HG03469 (cell line): Measurements from ENCODE around the gene FGF7.
"Not testable (repeated sequence)": the region's sequence is repeated elsewhere in the genome, so short reads cannot be mapped to it uniquely, and the experiment has no call there.

Experiments used
- ATAC-seq: cut with Tn5 transposase; IDR thresholded peaks from one replicate; pipeline ENCODE4 v1.9.1; 2021; ENCODE audit warnings: mild to moderate bottlenecking, moderate library complexity, moderate number of reproducible peaks; ENCODE audit not compliant: unreplicated experiment

Gene FGF7

DNA sequence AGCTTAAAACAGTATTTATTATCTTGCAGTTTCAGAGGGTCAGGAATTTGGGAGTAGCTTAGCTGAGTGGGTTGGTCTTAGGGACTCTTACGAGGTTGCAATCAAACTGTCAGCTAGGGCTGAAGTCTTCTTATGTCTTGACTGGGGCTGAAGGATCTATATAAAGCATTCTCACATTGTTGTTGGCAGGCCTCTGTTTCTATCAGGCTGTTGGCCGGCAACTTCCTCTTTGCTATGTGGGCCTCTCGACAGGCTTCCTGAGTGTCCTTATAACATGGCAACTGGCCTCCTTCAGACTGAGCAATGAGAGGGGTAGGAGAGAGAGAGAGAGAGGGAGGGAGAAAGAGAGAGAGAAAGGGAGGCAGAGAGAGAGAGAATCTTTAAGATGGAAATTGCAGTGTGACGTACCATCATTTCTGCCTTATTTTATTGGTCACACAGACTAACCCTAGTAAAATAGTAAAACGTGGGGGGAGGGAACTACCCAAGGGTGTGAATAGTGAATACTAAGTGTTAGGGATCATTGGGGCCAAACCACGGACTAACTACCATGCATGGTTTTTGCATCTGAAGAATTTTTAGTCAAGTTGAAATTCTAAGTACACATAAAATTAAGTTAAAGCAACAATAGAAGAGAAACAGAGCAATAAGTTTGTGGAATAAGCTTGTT, 16.1 kb downstream of the FGF7 start:
- peak; percentile 71 for ATAC-seq

DNA sequence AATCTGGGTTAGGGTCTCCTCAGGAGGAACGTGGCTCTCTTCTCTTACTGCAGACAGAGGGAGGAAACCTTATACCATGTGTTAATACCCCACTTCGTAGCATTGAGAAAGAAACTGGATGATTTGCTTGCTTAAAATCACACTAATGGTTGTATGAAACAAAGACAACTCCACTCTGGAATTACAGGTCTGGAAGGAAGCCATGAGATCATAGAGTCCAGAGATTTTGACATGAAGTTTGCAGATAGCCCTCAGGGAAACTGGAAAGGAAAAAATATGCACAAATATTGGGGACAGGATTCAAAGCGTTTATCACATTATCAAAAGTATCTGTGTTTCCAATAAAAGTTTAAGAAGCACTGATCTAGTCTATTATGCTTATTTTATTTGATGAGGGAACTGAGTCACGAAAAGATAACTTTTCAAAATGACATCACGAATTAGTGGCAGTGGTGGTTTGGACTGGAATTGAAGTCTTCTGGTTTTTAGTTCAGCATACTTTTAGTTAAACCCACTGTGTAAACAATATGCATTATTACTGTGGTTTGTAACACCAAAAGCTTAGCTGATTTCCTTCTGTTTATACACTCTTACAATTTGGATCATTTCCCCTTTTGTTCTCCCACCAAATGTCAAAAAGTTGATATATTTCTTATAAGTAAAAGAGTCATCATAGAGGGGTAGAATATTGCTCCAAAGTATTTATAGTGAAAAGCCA, 16.8 kb downstream of the FGF7 start:
- no peak for ATAC-seq

DNA sequence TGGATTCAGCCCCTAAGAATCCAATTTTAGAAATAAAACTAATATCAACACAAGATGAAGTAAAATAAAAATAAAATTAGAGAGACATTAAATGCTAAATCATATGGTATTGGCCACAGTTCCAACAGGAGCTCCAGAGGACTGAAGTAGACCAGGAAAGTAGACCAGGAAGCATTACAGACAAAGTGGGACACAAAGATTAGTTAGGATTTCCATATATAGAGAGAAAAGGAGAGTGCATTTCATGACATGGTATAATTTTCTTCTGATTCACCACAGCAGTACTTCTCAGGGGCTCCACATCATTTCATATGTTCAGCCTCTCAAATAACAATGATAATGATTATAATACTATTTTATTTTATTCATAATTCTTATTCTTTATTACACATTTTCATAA, 18.3 kb downstream of the FGF7 start:
- no peak for ATAC-seq

DNA sequence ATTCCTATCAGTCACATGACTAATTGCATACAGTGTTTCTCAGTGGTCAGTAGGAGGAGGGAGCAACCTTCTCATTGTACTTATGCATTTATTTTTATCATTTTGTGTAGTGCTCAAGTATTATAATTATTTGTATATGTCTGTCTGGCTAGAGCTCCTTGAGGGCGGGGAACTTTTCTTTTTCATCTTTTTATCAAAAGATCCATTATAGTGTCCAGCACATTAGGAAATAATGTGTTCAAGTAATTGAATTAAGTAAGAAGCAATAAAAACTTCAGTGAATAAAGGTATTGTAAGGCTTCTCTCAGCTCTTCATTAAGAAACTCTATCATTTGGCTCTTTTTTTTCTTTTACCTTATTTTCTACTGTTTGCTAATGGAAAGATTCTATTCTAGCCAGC, 18.8 kb downstream of the FGF7 start:
- ATAC-seq, result no peak

DNA sequence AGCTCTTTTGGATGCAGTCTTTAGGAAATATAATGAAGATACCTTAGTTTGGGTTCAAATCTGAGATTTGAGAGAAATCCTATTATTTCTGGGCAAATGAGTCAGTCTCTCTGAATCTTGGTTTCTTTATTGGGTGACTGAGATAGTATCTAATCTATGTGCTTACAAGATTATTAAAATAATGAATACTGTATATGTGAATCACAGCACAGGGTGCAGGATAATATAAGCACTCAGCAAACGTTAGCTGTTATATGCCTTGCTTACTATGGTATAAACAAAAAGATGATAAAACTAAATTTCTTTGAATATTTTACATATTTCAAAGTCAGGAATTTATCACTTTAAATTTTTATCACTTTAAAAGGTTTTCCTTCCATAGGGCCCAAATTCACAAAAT, 29.6 kb downstream of the FGF7 start:
- ATAC-seq, result no peak

DNA sequence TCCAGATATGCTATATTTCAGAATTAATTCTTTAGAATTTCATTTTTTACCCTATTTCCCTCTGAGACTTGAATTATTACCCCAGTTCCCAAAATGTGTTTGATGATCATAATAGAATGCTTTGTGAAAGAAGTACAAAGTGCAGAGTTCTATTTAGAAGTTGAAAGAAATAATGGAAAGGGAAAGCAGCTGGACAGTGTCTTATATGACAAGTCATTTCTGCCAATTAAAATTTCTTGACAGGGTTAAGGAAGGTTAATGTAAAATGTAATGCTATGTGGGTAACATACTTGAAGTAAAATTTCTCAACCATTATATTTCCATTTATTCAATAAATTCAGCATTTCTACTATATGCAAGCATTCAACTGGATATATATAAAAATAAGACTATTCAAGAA, 33.1 kb downstream of the FGF7 start:
- ATAC-seq, result no peak

DNA sequence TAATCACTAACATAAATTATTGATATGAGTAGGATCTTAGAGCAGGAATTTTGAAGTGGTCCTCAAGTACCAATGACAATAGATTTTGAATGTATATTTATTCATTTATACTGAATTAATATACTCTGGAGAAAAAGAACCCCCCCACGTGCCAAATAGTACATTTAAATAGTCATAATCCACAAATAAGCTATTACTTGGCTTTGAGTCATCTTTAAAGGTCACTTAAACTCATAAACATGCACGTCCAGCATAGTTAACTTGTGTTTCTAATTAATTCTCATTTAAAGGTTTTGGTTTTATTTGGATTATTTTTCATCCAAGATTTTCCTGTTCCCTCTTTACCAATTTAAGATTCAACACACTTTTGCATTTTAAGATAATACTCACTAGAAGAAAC, 35.1 kb downstream of the FGF7 start:
- ATAC-seq, result no peak

DNA sequence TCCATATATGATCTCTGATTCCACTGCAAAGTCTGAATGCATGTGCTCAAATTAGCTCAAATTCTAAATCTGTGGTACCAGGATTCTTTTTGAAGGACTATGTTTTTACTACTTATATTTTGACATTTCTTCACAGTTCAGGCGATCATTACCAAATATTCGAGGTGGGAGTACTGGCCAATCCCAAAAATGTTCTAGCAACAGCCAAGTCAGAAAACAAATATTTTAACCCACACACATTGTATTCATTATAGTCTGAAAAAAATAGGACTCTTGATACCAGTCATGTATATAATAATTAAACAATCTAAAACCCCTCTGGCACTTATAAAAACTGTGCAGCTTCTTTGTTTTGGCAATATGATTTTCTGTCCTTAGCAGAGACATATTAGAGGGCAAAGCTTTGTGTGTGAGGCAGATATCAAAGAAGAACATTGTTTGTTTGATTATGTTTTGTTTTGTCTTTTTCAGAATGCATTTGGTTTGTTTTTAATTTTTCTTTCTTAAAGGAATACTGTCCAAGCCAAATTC, 37.4 kb downstream of the FGF7 start:
- ATAC-seq, result no peak

DNA sequence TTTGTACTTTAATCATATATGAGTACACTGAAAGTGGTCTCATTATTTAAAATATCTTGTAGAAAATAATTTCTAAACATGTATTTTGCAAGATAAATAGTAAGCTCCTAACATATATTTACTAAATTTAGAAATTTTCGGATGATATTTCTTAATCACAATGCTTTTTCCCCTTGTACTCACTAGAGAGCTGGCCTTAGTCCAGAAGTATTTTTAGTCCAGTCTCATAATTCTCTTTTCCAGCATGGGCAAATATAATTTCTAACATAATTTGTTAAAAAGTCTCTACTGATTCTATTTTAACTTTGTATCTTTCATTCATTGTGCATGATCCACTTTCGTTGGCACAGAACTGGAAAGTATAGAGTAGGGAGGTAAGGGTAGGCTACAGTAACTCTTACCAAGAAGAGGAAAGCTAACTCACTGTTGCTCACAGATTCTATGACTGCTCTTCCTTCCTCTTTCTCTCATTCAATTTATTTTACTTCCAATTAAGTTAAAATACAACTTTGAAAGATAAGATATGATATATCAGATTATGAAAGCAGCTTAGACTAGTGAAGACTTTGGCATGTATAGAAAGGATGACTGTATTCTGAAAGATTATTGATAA, 39.3 kb downstream of the FGF7 start:
- ATAC-seq, result no peak

DNA sequence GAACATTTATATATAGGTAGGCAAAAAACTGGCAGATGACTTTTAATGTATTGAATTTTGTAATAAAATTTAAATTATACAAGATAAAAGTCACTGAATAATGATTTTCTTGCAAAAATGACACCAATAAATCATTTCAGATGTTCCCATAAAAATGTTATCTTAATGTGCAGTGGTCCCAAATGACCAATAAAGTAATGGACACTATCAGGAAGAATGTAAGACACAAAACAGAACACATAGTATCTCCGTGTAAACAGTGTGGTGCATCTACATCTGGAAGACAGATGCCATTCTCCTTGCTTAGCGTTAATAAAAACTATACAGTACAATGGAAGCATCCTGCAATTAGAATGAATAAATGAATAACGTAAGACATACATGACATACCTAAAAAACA, 41.5 kb downstream of the FGF7 start:
- ATAC-seq, result no peak

DNA sequence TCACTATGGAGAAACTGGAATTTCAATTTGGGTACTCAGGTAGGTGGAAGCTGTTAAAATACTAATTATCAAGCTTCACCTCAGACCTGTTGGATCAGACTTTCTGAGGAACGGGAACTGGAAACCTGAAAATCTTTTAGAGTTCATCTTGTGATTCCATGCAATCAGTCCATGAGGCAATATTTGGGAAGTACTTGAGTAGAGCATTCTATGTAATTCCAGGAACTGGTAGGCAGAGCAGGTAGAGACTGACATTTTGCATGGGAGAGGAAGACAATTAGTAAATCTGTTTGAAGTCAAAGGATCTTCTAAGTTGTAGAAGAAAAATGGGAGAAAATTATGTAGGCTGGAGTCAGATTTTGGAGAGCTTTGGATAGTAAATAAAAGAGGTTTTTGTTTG, 43.1 kb downstream of the FGF7 start:
- ATAC-seq, result no peak

DNA sequence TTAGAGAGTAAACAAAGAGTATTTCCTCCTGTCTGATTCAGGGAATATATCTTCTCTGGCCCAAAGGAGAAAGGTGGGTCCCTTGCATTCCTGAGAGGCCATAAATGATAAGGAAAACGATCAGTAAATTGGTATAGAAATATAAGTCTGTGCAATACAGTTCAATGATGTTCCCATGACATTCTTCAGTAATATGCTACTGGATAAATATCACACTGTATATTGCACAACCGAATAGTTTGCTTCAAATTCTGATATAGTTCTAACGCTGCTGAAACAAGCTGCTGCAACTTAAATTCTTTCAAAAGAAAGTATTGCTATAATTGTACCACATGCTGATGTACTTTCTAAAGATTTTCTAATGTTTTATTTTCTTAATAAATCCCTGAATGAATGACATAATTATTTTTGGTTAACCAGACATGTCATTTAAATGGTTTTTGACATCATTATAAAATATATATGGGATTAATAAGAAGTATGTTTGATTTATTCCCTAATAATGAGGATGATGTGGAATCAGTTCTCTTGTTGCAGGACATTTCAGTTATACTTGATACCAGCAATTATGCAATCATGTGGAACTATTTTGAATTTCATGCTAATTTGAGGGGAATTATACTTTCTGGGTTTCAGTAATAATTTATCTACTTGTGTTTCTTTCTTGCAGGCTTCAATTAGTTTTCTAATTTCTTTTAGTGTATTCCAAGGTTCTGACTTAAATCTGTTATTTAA, 44.9 kb downstream of the FGF7 start:
- no peak for ATAC-seq

DNA sequence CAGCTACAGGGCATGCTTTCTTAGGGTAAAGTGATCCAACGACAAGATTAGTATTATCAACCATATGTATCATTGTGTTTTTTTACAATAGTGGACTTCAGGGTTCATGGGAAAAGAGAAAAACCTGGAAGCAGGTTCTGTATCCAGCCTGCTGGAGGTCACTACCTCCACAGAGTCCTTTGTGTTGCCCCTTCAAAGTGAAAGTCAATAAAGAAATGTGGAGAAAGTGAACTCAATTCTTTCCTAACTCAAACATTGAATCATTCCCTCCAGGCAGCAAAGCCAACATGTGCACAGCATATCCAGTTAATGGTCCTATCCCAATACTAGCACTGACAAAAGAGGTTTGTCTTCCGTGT, 45.4 kb downstream of the FGF7 start:
- no peak for ATAC-seq

DNA sequence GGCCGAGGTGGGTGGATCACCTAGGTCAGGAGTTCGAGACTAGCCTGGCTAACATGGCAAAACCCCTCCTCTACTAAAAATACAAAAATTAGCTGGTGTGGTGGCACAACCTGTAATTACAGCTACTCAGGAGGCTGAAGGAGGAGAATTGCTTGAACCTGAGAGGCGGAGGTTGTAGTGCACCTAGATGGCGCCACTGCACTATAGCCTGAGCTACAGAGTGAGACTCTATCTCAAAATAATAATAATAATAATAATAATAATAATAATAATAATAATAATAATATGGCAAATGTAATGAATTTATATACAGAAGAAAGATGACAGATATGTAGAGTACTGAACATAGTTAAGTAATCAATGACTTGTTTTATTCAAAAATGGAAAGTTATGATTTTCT, 48.2 kb downstream of the FGF7 start:
- ATAC-seq, result not testable (repeated sequence)

DNA sequence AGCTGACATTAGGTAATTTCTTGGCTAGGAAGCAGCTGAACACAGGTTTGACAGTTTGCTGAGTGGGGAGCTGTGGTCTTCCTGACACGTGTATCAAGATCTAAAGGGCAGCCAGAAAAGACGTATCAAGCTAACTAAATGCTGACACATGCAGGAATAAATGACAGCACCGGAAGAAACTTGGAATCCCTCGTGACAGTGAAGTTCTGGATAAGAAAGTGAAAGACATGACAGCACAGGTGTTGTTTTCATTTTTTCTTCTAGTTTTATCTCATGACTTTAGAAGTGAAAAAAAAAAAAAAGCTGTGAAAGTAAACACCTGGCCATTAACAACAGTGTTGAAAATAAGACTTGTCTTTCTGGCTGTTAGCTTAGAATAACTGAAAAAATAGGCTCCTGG, 48.7 kb downstream of the FGF7 start:
- peak; percentile 55 for ATAC-seq

DNA sequence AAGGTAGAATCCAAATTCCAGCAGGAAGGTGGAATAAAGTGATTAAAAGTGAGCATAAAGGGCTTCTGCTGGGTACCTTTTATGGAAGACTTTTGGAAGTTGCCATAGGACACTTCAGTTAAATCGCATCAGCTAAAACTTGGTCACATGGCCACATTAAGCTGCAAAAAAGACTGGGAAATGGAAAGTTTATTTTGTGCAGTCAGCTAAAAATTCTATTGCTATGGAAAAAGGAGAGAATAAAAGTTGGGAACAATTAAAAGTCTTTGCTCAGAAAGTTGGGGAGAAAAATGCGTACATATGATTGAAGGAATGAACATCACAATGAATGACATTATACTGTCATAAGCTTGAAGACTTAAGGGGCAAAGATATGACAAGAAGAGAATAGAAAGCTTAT, 49.3 kb downstream of the FGF7 start:
- no peak for ATAC-seq

DNA sequence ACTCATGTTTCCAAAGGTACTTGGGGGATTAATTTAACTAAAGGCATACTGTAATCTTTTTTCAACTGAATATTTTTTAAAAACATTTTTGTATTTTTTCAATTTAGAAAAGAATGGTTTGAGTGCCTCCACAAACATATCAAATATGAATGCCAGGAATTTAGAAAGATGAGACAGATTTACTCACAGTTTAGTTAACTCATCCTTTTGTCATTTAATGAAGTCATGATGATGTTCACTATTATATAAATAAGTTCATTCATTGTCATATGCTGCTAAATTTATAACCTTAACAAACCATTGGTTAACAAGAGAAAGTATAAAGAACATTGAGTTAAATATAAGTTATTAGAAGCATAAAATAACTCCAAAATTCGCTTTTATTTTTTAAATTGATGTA, 50.0 kb downstream of the FGF7 start:
- no peak for ATAC-seq

DNA sequence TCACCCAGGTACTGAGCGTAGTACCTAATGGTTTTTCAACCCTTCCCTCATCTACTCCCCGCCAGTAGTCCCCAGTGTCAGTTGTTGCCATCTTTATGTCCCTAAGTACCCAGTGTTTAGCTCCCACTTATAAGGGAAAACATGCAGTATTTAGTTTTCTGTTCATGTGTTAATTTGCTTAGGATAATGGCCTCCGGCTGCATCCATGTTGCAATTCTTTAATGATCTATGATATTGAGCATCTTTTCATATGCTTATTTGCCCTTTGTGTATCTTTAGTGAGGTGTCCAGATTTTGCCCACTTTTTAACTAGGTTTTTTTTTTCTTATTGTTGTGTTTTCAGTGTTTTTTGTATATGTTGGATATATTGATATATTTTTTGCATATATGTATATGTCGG, 55.0 kb downstream of the FGF7 start:
- not testable (repeated sequence) for ATAC-seq

DNA sequence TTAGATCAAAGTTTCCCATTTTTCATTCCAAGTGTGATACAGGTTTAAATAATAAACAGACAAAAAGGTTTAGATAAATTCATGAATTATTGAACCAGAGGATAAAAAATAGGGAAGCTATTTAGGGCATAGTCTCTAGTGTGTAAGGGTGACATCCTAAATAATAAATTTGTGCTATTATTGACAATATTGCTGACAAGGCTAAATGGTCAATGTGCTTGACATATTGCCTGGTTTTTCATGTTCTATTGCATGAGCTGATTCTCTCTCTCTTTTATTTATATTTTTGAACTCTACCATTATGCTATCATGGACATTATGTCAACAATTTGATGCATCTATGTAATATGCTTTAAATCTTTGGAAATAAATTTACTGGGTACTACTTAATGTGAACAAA, 55.9 kb downstream of the FGF7 start:
- ATAC-seq, result not testable (repeated sequence)

DNA sequence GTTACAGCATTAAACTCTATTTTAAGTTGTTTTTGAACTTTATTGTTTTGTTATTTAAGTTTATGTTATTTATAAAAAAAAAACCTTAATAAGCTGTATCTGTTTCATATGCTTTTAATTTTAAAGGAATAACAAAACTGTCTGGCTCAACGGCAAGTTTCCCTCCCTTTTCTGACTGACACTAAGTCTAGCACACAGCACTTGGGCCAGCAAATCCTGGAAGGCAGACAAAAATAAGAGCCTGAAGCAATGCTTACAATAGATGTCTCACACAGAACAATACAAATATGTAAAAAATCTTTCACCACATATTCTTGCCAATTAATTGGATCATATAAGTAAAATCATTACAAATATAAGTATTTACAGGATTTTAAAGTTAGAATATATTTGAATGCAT, 62.4 kb downstream of the FGF7 start:
- ATAC-seq, result not testable (repeated sequence)

DNA sequence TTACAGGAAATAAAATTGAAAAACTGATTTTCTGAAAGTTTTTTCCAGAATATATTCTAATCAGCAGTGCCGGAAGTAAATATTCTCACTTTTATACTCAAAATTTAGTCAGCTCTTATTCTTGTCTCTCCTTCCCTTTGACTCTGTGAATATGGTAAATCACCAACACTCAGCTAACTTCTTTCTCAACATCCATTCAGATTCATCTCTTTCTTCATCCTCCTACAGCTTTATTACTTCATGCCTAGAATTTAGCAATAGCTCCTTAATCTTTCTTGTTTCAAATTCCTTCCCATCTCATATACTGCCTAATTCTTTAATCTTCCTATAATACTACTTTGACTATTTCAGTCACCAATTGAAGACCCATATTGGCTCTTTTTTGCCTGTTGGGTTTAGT, 67.9 kb downstream of the FGF7 start:
- ATAC-seq, result no peak

DNA sequence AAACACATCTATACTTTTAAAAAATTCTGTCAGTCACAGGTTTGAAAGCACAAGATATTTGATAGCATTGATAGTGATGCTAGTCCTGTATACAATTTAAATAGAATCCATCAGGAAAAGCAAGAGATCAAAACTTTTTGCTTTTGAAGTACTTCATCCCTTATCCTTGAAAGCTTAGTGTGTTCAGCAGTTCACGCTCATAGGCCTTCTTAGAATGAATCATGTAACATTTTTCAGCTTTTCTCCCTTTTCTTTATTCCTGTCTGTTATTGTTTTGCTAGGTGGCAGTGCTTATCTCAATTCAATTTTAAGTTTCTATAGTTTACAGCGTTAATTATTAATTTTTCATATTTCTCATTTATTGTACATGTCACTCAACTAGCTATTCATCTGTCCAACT, 69.1 kb downstream of the FGF7 start:
- no peak for ATAC-seq
